Stimulated activated CD4-positive, alpha-beta T cell treated with anti-CD3 and anti-CD28 coated beads, Interleukin-2, amount 100 ng/mL, for 4 hours (primary cell): ENCODE results near the gene ARHGAP45.

Experiments
- DNase-seq: peaks from one replicate; pipeline ENCODE4 v3.0.0-alpha.2; 2020; ENCODE audit warnings: low read depth

ARHGAP45 gene

DNA sequence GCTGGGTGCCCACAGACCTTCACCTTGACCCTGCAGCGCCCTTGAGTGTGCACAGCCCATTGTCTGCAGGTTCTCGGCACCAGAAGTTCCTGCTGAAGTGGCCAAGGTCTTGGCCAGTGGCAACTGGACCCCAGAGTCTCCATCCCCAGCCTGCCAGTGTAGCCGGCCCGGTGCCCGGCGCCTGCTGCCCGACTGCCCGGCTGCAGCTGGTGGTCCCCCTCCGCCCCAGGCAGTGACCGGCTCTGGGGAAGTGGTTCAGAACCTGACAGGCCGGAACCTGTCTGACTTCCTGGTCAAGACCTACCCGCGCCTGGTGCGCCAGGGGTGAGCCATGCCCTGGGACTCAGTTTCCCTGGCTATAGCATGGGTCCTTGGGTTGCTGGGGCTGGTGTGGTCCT is 11.9 kb upstream of the ARHGAP45 start:
- no peak for DNase-seq

DNA sequence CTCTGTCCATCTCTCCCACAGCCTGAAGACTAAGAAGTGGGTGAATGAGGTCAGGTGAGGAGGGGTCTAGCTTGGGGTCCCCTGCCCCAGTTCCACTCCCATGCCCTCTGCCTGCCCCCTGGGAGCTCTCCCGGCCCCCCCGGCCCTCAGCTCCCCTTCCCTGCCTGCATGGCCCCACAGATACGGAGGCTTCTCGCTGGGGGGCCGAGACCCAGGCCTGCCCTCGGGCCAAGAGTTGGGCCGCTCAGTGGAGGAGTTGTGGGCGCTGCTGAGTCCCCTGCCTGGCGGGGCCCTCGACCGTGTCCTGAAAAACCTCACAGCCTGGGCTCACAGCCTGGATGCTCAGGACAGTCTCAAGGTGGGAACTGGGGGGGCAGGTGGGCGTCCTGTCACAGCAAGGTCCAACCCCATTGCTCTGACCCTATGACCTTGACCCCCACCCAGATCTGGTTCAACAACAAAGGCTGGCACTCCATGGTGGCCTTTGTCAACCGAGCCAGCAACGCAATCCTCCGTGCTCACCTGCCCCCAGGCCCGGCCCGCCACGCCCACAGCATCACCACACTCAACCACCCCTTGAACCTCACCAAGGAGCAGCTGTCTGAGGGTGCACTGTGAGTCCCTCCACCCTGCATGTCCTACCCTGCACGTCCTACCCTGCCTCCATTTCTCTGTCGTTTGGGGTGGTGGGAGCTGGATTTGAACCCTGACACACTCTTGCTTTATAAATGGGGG is 10.9 kb upstream of the ARHGAP45 start:
- no peak for DNase-seq

DNA sequence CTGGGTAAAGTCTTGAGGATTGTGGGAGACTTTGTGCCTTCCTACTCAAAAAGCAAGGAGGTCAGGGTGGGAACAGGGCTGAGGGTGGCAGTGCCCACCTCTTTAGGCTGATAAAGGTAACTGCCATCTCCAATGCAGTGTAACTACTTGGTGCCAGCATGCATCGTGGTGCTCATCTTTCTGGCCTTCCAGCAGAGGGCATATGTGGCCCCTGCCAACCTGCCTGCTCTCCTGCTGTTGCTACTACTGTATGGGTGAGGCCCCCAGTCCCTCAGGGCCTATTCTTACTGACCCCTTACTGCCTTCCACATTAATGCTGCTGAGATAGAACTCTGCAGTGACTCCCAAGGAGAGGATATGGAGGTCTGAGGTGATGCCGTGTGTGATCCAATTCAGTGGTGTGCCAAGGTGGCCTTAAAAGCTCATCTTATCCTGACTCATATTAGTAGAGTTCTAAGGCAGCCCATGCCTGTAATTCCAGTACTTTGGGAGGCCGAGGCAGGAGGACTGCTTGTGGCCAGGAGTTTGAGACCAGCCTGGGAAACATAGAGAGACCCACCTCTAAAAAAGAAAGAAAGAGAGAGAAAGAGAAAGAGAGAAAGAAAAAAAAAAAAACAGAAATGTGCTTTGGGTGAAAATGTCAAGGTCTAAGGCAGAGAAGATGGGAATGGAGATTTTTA is 9.7 kb upstream of the ARHGAP45 start:
- DNase-seq: no peak

DNA sequence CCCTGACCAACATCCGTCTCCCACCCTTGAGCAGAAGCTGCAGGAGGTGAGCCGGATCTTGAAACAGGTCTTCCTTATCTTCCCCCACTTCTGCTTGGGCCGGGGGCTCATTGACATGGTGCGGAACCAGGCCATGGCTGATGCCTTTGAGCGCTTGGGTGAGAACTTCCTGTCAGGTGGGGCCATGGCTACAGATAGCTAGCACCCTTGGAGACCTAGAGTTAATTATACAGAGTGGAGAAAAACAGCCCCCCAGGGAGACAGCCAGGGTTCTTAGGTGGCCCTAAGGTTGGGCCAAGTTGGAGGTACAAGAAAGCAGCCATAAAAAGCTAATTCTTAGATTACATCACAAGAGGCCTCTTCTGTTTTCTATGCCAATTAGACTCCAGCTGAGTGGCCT is 8.9 kb upstream of the ARHGAP45 start:
- DNase-seq: no peak

DNA sequence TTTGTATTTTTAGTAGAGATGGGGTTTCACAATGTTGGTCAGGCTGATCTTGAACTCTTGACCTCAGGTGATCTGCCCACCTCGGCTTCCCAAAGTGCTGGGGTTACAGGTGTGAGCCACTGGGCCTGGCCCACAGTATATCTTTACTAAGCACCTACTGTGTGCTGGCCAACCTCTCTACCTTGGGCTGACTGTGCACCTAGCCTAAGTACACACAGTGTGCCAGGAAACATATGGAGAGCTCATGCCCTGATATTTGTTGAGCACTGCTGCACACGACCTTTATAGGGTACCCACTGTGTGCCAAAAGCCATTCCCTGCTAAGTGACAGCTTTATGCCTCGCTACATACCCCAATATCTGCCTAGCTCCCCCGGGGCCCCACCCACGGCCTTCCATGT is 6.3 kb upstream of the ARHGAP45 start:
- DNase-seq: no peak

DNA sequence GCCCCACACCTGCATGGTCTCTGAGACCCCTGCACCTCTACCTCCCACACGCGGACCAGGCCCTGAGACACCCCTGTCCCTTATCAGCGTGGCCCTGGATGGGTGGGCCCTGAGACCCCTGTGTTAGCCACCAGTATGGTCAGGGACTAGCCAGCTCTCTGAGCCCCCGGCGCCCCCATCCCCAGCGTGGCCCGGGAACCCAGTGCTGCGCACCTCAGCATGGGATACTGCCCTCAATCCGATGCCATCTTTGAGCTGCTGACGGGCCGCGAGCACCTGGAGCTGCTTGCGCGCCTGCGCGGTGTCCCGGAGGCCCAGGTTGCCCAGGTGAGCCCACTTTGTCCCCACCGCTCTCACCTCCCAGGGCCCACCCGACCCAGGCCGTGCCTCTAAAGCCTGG is 5.0 kb upstream of the ARHGAP45 start:
- DNase-seq: no peak

DNA sequence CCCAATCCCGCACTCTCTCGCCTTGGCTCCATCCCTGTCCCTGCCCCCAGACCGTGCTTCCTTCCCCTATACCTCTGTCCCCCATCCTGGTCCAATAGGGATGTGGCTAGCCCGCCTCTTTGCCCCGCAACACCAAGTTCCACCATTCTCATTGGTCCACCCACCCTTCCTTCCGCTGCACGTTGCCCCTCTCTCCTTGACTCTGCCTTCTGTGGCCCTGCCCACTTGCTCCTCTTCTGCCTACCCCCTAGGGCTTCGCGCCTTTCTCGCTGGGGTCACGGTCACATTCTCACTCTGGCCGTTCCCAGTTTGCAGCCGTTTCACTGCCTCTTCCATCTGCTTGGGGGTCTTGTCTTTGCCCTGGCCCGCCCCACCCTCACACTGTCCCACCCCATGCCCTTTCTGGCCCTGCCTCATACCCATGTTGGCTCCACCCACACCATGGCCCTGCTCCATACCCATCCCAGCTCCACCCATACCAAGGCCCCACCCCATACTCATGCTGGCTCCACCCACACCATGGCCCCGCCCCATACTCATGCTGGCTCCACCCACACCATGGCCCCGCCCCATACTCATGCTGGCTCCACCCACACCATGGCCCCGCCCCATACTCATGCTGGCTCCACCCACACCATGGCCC is 4.5 kb upstream of the ARHGAP45 start:
- no peak for DNase-seq

DNA sequence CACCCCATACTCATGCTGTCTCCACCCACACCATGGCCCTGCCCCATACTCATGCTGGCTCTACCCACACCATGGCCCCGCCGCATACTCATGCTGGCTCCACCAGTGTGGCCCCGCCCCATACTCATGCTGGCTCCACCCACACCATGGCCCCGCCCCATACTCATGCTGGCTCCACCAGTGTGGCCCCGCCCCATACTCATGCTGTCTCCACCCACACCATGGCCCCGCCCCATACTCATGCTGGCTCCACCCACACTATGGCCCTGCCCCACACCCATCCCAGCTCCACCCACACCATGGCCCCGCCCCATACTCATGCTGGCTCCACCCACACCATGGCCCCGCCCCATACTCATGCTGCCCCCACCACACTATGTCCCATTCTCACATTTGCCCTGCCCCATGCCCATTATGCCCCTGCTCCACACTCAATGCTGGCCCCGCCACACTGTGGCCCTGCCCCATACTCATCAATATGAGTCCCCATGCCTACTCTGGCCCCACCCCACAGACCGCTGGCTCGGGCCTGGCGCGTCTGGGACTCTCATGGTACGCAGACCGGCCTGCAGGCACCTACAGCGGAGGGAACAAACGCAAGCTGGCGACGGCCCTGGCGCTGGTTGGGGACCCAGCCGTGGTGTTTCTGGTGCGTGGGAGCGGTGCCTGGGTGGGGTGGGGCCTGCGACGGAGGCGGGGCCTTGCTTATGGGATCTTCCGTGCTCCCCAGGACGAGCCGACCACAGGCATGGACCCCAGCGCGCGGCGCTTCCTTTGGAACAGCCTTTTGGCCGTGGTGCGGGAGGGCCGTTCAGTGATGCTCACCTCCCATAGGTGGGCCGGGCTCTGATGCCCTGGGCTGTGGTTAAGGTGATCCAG is 3.7 kb upstream of the ARHGAP45 start:
- DNase-seq: no peak

DNA sequence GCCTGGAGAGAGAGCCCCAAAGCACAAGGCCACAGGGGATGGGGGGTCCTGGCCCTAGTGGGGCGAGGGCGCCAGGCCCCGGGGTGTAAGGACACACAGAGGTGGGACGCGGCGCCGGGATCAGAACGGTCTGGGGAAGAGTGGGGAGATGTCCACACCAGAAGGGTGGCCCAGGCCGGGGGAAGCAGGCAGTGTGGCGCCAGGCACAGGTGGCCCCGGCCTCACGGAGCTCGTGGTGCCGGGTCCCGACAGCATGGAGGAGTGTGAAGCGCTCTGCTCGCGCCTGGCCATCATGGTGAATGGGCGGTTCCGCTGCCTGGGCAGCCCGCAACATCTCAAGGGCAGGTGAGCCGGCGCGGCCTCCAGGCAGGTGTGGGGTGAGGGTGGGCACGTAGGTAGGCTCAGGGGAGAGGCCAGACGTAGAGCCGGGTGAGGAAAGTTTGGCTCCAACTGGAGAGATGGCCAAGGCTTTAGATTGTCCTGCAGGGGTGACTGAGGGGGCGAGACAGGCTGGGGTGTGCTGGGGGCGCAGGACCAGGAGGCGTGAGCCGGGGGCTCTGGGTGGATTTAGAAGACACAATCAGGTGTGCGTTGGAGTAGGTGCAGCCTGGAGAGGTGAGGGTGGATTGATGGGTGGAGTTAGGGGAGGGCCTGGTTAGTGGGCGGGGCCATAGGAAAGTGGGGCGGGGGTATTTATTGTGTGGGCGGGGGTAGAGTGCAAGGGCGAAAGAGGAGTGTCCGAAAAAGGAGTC is 2.9 kb upstream of the ARHGAP45 start:
- DNase-seq: no peak

DNA sequence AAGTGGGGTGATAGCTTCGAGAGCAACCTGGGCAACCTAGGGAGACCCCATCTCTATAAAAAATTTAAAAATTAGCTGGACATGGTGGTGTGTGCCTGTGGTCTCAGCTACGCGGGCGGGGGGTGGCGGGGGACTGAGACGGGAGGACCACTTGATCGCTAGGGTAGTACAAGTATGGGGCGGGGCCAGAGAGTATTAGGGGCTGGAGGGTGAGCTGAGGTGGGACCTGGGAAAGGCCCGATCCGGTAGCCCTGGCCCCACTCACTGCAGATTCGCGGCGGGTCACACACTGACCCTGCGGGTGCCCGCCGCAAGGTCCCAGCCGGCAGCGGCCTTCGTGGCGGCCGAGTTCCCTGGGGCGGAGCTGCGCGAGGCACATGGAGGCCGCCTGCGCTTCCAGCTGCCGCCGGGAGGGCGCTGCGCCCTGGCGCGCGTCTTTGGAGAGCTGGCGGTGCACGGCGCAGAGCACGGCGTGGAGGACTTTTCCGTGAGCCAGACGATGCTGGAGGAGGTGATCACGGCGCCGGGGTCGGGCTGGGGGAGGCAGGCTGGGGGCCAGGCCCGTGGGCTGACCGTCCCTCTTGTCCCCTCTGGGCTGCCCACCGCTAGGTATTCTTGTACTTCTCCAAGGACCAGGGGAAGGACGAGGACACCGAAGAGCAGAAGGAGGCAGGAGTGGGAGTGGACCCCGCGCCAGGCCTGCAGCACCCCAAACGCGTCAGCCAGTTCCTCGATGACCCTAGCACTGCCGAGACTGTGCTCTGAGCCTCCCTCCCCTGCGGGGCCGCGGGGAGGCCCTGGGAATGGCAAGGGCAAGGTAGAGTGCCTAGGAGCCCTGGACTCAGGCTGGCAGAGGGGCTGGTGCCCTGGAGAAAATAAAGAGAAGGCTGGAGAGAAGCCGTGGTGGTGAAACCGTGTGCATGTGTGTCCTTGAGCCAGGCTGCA is 2.0 kb upstream of the ARHGAP45 start:
- peak; percentile 69 for DNase-seq

DNA sequence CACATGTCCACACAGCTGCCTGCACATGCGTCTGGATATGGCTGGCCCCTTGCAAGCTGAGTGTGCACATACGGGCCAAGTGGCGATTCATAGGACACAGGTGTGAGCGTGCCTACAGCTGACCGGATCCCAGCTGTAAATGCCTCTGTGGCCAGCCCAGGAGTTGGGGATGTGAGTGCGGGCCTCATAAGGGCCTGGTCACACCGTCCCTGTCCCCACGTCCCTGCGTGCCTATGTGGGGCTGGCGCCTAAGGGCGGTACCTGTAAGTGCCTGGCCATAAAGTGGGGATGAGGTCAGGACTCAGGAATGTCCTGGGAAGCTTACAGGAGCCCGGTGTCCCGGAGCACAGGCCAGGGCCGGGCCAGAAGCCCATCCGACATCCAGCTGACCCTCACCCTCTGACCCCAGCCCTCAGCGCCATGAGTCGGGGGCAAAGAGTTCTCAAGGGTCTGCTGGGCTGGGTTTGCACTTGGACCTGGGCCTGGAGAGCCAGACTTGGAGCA is 1.3 kb upstream of the ARHGAP45 start:
- DNase-seq: no peak

DNA sequence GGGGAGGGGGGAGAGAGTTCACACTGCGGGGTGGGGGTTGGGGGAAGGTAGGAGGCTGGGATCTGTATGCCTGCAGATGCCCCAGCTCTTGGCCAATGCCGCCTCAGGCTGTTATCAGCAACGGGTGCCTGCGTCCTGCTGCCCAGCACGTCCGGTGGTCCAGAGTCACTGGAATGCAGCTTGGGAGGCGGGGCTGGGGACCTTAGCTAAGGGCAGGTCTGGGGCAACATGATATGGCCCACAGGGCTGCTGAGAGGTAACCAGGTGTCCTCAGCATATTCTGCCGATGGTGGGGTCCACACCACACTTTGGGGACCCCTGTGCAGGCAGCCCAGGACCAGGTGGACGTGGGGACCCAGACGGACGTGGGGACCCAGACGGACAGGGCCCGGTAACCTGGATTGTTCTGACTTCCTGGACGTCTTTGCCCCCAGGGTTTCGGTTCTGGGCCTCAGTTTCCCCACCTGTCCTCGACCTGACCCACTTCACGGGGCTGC is 668 bp upstream of the ARHGAP45 start:
- no peak for DNase-seq

DNA sequence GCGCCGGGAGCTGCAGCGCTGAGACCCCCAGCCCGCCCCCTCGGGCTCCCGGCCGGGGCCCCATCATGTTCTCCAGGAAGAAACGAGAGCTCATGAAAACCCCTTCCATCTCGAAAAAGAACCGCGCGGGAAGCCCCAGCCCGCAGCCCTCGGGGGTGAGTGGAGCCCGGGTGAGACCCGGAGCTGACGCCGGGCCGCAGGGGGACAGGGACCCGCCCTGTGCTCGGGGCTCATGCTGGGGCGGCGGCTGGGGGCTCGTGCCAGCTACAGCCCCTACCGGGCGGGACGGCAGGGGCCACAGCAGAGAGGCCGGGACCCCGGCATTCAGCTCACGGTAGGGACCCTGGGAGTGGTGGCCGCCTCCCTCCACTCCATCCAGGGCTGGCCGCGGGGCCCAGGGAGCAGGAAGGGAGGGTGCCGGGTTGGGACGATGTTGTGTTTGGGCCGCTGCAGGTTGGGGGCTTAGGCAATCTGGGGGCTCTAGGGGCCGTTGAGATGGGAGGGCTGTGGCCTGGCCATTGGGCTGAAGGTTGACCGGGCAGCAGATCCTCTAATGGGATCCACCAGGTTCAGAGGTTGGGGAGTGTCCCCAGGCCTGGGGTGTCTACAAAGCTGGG is 482 bp downstream of the ARHGAP45 start:
- DNase-seq: peak; percentile 46

DNA sequence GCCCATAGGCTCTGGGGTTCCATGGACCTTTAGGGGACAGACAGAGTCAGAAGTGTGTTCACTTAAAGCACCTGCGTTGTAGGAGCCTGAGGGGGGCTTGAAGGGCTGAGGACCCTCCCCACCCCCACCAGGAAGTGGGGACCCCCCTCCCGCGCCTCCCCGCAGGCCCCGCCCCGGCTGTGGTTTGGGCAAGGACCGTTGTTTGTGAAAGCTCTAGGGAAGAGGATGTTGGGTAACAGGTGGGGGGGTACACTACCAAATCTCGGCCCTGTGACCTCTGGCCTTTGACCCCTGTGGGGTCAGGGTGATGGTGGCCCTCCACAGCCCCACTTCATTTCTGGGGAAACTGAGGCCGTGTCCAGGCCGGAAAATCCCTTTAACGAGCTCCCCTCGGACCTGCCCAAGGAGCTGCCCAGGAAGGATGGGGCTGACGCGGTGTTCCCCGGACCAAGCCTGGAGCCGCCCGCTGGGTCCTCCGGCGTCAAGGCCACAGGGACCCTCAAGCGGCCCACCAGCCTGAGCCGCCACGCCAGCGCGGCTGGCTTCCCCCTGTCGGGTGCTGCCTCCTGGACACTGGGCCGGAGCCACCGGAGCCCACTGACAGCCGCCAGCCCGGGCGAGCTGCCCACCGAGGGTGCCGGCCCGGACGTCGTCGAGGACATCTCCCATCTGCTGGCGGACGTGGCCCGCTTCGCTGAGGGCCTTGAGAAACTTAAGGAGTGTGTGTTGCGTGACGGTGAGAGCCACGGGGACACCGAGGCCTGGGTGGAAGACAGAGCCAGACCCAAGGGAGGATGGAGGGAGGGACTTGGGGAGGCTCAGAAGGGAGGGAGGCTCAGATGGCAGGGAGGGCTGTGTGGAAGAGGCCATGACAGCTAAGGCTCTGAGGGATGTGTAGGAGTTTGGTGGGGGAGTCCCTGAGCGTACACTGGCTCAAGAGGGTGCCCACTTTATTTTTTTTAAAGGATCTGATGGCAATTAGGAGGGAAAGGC is 1.3 kb downstream of the ARHGAP45 start:
- DNase-seq: peak; percentile 44

DNA sequence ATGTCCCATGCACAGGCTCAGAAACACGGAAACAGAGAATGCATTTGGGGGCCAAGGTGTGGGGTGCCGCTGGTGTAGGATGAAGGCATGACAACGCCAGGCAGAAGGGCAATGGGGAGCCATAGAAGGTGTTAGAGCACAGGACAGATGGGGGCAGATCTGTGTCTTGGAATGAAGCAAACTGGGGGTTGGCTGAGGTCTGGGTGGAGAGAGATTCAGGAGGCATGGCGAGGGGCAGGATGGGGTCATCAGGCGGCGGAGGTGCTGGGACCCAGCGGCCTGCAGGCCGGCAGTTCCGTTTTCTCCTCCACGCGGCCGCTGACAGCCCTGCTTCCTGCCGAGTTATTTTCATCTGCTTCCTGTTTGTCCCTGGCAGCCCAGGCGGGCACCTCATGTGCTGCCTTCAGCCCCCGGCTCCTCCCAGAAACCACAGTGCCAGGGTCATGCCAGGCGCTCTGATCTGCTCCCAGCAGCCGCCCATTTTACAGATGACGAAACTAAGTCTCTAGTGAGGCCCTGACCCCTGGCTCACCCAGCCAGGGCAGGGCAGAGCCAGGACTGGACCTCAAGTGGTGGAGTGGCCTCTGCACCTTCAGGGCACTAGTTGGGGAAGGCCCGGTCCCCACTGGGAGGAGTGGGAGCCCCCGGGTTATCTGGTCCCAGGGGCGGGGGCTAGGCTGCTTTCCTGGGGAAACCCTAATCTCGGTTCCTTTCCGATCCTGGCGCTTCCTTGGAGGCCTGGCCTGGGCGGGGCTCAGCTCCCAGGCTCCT is 2.2 kb downstream of the ARHGAP45 start:
- no peak for DNase-seq

DNA sequence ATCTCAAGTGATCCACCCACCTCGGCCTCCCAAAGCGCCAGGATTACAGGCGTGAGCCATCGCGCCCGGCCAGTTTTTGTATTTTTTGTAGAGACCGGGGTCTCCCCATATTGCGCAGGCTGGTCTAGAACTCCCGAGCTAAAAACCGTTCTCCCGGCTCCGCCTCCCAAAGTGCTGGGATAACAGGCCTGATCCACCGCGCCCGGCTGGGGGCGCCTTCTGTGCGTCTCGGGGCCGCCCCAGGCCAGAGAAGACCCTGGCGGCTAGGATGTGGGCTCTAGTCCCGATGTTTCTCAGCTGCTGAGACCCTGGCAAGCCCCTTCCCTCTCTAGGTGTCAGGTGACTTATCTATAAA is 3.6 kb downstream of the ARHGAP45 start:
- DNase-seq: no peak

DNA sequence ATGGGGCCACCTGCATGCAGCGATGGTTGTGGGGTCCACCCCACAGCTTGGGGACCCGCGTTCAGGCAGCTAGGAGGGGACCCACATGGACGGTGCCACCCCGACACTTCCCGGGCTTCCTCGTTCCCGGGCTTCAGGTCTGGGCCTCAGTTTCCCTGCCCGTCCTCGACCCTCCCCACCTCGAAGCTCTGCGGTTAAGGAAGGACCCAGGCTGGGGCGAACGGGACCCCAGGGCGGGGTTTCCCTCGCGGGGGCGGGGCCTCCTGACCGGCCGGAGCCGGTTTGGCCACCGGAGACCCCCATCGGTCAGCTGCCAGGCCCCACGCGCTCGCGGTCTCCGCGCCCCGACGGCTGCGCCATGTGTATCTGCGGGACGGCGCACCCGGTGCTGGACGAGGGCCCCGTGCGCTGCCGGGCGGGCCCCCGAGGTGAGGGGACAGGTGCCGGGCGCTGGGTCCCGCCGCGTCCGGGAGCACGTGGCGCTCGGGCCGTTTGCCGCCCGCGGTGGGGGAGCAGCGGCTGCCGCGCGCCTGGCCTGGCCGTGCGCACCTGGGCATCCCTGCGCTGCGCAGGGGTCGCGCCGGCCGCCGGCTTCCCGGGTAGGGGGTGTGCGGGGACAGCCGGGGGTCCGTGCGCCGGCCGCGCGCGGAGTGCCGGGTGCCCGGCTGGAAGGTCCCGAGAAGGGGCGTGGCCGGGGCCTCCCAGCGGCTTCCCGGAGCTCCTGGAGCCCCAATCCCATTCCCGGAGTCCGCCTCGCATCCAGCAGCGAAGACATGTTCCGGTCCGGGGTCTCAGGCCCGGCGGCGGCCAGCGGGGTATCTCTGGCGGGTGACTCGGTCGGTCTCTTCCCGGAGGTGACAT is 4.2 kb downstream of the ARHGAP45 start:
- DNase-seq: no peak
